ENCODE data around the gene ALOX15B.
"Not testable (repeated sequence)": the region's sequence is repeated elsewhere in the genome, so short reads cannot be mapped to it uniquely, and the experiment has no call there.

Gene ALOX15B

GRCh38 chr17:8062807-8063483 is 24.1 kb downstream of the ALOX15B start:
- DNase-seq, result no peak

DNA sequence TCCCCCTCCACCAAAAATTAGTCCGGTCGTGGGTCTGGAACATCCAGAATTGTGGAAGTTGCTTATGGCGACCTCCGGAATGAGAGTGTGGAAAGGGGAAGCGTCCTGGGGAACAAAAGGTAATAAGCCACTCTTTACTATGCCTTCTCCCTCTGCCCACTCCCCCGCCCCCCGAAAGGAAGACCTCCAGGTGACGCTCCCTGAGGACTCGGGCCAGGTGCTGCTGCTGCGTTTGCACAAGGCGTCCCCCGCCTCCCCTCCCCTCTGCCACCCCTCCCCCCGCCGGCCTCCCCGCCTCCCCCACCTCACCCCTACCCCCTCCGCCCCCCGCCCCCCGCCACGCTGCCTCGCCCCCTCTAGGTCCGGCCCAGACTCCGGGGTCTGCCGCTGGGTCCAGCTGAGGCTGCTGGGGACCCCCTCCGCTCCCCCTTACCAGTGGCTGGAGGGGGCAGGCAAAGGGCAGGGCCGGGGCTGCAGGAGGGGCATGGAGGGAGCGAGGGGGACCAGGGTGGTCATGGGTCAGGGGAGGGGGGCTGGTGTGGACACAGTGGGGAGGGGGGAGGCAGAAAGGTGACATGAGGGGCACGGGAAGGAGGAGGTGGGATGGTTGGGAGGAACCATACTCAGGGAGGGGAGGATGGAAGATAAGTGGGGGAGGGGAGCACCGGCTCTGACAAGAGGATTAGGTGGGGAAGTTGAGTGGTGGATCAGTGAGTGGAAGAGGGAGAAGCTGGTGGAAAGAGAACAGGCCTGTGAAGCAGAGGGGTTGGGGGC is 25.1 kb downstream of the ALOX15B start:
- DNase-seq, result no peak

- DNase-seq, result no peak
These were observed 25.7 kb downstream of the ALOX15B start for GRCh38 chr17:8064561-8065019.

- no peak for DNase-seq
These were observed 28.2 kb downstream of the ALOX15B start for GRCh38 chr17:8066841-8067775.

- no peak for DNase-seq
These were observed 28.9 kb downstream of the ALOX15B start for GRCh38 chr17:8067806-8068205.

DNA sequence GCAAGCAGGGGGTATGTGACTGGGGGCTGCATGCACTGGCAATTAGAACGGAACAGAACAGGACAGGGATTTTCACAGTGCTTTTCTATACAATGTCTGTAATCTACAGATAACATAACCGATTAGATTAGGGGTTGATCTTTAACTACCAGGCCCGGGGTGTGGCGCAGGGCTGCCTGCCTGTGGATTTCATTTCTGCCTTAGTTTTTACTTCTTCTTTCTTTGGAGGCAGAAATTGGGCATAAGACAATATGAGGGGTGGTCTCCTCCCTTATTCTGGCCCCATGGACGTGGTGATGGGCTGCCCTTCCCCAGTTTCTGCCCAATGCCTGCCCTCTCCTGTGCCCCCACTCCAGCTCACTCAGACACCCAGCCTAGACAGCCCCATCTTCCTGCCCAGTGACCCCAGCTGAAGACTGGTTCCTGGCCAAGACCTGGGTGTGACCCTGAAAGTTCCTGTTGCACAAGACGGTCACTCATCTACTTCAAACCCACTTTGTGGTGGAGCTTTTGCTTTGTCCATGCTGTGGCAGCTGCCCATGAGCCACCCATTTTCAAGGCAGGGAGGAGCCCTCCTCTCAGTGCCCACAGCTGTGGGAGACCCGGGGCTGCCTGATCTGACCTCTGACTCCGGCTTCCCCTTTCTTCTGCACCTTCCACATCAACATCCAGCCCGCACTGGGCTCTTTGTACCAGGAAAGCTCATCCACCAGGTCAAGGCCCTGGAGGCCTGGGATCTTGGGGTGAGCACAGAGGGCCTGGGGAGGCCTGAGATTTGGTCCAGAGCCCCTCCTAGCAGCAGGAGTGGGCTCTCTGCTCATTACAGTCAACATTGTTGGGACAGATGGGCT is 30.1 kb downstream of the ALOX15B start:
- no peak for DNase-seq

DNA sequence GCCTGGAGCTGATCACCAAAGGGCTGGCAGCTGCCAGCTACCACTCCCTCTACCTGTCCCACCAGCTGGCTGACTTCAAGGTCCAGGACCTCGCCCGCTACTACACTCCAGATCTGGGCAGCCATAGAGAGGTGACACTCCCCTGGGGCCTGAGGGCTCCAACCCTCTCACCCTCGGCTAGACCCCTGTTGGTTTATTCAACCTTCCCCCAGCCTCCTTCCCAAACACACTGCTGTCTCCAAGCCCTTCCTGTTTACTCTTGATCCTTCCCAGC is 30.7 kb downstream of the ALOX15B start:
- DNase-seq, result no peak

GRCh38 chr17:8071496-8071895 is 32.6 kb downstream of the ALOX15B start:
- DNase-seq, result no peak

DNA sequence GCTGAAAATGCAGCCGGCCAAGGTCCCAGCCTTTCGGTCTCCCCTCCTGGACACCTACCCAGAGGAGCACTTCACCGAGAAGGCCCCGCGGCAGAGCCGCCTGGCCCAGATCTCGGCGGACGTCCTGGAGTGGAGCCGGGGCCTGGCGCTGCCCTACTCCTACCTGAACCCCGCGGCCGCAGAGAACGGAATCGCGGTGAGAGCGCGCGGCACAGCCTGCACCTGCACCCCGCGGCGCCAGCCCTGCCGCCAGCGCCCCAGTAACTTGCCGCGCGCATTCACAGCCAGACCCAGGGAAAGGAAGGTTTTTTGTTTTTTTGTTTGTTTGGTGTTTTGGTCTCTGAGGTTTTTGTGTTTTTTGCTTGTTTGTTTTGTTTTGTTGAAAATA is 33.5 kb downstream of the ALOX15B start:
- no peak for DNase-seq

GRCh38 chr17:8072729-8073461 is 34.0 kb downstream of the ALOX15B start:
- peak in 1 of 5 experiments; percentile 32 for DNase-seq

DNA sequence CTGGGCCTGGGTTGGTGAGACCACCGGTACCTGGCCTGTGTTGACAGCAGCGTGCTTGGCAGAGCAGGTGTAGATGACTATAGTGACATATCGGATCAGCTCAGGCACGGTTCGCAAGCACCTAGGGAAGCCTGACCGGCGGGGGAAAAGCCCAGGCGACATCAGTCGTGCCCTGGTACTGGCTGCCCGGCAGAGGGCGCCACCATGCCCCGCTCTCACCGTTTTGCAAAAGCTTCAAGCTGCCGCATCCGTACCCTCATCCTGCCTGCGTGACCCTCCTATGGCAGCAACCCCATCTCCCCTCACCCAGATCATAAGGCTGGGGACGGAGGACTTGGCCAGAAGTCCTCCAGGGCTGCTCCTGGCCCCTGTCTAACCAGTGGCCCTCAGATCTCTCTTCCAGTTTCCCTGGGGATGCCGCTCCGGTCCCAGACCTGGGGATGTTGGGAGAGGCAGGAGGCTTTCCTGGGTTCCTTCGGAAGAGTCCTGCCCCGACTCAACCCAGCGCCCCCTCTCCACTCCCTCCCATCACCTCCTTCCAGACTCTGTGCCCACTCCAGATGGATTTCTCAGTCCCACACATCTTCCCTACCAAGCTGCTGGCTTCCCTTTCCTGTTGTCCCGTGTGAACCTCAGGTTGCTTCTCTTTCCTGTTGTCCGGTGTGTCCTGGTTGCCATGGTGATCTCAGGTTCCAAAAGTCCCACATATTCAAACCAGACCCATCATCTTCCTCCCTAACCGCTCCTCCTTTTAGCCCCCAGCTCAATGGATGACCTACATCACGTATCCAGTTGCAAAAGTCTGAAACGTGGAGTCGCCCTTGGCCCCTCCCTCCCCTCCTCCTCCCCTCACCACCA is 35.0 kb downstream of the ALOX15B start:
- peak; percentile 64 to 83 (median 80) for DNase-seq

GRCh38 chr17:8074554-8074953 is 35.7 kb downstream of the ALOX15B start:
- no peak for DNase-seq

DNA sequence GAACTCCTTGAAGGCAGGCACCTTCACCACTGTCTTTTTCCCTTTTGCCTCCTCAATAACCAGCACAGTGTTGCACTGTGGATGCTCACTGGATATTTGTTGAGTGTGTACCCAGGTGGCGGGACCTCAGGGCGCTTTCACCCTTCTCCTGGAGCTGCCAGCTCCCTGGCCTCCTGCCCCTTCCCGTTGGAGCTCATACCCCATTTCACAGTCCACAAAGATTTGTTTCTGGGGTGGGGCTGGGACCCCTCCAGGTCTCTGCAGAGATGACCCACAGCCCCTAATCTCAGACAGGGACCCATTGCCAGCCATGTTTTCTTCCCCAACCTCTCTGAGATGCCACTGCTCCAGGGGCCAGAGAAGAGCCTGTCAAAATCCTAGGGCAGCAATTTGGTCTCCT is 36.2 kb downstream of the ALOX15B start:
- DNase-seq, result no peak

DNA sequence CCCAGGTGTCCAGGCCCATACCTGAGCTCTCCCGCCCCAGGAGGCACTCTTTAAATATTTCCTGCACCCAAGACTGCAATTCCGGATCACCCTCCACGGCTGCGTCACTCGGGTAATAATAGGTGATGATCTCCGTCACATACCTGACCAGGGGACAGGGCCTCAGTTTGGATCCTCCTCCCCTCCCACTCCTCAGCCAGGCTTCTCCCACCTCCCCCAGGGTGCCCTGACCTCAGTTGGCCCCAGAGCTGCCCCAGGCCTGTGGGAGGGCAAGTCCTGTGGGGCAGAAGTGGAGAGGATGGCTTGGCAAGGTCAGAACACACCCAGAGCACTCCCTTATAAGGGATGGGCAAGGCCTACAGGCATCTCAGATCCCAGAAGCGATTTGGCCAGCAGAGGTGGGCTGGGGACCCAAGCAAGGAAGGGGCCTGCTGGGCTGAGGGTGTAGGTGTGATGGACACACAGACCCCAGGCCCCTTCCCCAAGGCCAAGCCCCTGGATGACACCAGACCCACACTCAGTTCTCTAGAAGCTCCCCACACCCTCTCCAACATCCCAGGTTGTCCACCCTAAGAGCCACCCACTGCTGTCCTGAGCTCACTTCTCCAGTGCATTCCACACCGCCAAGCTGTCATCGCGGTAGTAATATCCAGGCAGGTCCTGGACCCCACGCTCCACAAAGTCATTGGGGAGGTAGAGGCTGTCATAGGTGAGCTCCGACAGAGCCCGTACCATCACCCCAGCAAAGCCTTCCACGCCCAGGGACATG is 36.9 kb downstream of the ALOX15B start:
- DNase-seq, result no peak

GRCh38 chr17:8076502-8077266 is 37.8 kb downstream of the ALOX15B start:
- no peak for DNase-seq

- not testable (repeated sequence) for DNase-seq
These were observed 39.1 kb downstream of the ALOX15B start for GRCh38 chr17:8077939-8078338.

DNA sequence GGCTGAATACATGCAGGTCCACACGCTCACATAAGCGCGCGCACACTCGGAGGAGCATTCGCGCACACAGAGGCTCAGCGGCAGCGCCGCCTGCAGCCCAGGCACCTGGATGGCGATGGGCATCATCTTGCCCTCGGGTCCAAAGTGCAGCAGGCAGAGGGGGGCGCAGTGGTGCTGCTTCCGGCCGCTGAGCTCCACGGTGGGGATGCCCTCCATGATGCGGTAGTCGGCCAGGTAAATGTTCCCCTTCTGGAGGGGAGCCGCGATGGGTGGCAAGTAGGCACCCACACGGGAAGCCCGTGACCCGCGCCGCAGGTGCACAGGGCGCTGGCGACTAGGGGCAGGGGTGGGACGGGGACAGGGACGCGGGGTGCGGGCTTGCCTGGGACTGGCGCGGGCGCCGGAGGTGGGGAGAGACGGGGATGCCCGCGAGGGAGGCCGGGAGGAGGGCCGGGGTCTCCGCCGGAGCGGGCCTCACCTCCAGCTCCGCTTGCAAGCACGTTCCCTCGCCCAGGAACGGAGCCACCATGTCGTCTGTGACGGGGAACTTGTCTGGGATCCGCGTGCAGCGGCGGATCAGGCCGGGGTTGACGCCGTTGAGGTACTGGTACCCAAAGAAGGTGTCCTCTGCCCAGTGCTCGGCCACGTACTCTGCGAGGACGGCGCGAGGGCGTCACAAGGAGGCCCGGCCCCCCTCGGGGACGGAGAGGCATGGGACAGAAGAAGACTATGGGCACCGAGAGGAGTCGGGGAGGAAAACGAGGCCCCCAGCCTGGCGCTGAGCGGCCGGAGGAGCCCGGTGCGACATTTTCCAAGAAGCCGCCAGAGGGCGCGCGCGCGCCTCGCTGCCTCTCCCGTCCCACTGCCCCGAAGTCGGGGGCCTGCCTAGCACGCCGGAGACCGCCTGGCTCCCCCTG is 40.7 kb downstream of the ALOX15B start:
- DNase-seq, result peak; percentile 58 to 88 (median 65)
